Left ventricle myocardium inferior (tissue), 1 donor: ENCODE measurements around the gene CACNA1G. TPM values are rescaled to one million over a fixed set of nuclear protein-coding genes. Genes with fewer than 3 reads are reported as not detected.

Experiments used
- DNase-seq: peaks from one replicate; pipeline ENCODE4 v3.0.0-alpha.2; 2020
- H3K27ac ChIP-seq: fragments of 200-600 bp; replicated peaks from 2 replicates; pipeline ENCODE4 v1.8.0; 2021
- H3K27me3 ChIP-seq: fragments of 200-600 bp; 2 replicates; pipeline ENCODE4 v1.8.0; 2021; ENCODE audit warnings: low read depth
- H3K36me3 ChIP-seq: fragments of 200-600 bp; 2 replicates; pipeline ENCODE4 v1.8.0; 2021
- H3K4me1 ChIP-seq: fragments of 200-600 bp; 2 replicates; pipeline ENCODE4 v1.8.0; 2021
- H3K4me3 ChIP-seq: fragments of 200-600 bp; 2 replicates; pipeline ENCODE4 v1.8.0; 2021; ENCODE audit warnings: mild to moderate bottlenecking, moderate library complexity
- H3K9me3 ChIP-seq: fragments of 200-600 bp; replicated peaks from 2 replicates; pipeline ENCODE4 v1.8.0; 2021
- intact Hi-C: fragments of 100-400 bp; cut with micrococcal nuclease; formaldehyde crosslinking; loops from one replicate; pipeline ENCODE4 v1.11.0; 2022
- total RNA-seq: library from RNA; stranded (reverse); fragmentation: NEBNext Ultra II Directional; extraction: Animal tissue kit (Norgen Biotek cat#: 25700); gene quantifications from one replicate; pipeline ENCODE4 v1.2.1, GENCODE V29; 2021
- TF ChIP-seq, protein P1 (sequence below): fragments of 200-600 bp; IDR thresholded peaks from 2 replicates; pipeline ENCODE4 v1.8.0; 2021; ENCODE audit warnings: antibody characterized with exemption, mild to moderate bottlenecking, borderline replicate concordance
- donor health status: DM: no; HTN: yes; CAD: no; lungs with severe emphysema.

CACNA1G gene
- total RNA-seq, 1 donor from 2014 or later, result 0.58 TPM

DNA sequence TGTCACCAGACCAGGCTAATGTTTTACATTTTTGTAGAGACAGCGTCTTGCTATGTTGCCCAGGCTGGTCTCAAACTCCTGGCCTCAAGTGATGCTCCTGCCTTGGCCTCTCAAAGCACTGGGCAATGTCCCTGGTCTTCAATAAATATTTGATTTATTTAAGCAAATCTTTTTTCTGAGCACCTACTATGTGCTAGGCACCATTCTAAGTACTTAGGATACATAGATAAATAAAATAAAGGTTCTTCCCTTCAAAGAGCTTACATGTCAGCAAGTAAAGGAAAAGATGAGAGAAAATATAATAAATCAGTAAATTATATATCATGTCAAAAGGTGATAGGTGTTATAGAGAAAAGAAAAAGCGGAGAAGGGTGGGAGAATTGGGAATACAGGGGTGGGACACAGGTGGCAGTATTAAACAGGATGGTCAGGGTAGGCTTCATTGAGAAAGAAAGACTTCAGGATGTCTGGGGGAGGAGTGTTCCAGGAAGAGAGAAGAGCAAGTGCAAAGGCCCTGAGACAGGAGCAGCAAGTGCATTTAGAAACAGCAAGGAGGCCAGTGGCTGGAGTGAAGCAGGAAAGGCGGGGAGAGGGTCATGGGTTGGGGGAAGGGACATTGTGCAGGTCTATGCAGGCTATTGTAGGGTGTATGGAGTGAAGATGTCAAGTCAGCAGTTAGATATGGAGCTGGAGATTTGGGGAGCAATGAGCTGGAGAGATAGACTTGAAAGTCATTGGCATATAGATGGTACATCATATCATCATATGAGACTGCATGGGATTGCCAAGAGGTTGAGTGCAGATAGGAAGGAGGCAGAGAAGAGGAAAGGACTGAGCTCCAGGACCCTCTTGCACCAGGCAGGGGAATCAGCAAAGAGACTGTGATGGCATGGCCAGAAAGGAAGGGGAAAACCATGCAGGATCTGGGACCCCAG lies 85.5 kb downstream of the CACNA1G start:
- DNase-seq, result no peak
- no peak overlapping the region for H3K4me3 ChIP-seq
- no peak overlapping the region for H3K27ac ChIP-seq
- no peaks in the 10 kb centered on the region for H3K36me3 ChIP-seq
- H3K27me3 ChIP-seq, result no peaks in the 10 kb centered on the region
- no peaks in the 10 kb centered on the region for H3K9me3 ChIP-seq
- TF ChIP-seq, protein P1, sequence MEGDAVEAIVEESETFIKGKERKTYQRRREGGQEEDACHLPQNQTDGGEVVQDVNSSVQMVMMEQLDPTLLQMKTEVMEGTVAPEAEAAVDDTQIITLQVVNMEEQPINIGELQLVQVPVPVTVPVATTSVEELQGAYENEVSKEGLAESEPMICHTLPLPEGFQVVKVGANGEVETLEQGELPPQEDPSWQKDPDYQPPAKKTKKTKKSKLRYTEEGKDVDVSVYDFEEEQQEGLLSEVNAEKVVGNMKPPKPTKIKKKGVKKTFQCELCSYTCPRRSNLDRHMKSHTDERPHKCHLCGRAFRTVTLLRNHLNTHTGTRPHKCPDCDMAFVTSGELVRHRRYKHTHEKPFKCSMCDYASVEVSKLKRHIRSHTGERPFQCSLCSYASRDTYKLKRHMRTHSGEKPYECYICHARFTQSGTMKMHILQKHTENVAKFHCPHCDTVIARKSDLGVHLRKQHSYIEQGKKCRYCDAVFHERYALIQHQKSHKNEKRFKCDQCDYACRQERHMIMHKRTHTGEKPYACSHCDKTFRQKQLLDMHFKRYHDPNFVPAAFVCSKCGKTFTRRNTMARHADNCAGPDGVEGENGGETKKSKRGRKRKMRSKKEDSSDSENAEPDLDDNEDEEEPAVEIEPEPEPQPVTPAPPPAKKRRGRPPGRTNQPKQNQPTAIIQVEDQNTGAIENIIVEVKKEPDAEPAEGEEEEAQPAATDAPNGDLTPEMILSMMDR, result no peak
- no peaks in the 10 kb centered on the region for H3K4me1 ChIP-seq
- intact Hi-C loops, result no loop called here

DNA sequence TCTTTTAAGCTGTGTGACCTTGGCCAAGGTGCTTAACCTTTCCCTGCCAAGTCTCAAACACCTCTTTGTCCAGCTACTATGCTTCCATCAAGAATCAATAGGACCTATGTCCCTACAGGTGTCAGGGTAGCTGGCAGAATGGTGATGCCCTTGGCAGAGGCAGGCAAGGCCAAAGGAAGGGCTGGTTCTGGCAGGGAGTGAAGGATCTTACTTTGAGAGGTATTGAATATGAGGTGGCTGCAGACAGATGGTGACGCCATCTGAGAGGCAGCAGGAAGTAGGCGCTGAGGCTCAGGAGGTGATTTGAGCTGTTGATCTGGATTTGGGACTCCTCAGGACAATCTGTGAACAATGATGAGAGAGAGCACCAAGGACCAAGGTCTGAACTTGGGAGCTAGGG lies 86.7 kb downstream of the CACNA1G start:
- H3K36me3 ChIP-seq, result no peaks in the 10 kb centered on the region
- H3K27me3 ChIP-seq, result no peaks in the 10 kb centered on the region
- H3K9me3 ChIP-seq, result no peaks in the 10 kb centered on the region
- no peak for DNase-seq
- H3K4me3 ChIP-seq, result no peak overlapping the region
- H3K27ac ChIP-seq, result no peak overlapping the region
- TF ChIP-seq, protein P1, result no peak
- no peaks in the 10 kb centered on the region for H3K4me1 ChIP-seq
- intact Hi-C loops, result no loop called here

DNA sequence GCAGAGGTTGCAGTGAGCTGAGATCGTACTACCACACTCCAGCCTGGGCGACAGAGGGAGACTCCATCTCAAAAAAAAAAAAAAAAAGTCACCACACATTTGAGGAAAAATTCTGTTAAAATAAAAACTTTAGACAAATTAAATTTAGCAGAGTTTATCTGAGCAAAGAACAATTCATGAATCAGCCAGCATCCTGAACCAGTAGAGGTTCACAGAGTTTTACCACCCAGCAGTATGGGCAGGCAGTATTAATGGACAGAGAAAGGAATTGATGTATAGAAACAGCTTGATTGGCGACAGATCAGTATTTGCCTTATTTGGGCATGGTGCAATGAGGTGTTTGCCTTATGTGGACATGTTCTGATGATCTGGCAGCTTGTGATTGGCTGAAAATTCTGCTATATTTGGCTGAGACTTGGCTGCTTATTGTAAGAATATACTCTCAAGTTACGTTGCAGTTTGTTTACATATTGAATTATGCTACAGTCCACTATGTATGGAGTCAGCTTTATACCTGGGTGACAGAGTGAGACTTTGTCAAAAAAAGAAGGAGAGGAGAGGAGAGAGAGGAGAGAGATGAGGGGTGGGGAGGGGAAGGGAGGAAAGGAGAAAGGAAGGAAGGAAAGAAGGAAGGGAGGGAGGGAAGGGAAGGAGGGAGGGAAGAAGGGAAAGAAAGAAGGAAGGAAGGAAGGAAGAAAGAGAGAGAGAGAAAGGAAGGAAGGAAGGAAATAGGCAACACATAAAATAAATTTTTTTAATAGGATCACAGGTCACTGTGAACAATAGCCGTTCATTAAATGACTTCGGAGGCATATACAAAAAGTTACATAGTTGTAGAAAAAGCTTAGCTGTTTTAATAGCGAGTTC lies 88.8 kb downstream of the CACNA1G start:
- Histone ChIP-seq H3K4me1 (no peaks in the 10 kb centered on the region), H3K36me3 (no peaks in the 10 kb centered on the region), H3K27me3 (no peaks in the 10 kb centered on the region), H3K27ac (no peak overlapping the region), H3K4me3 (no peak overlapping the region), H3K9me3 (peaks cover 9% of the 10 kb centered on the region)
- intact Hi-C loops, result no loop called here
- DNase-seq, result no peak
- TF ChIP-seq, protein P1, result no peak

DNA sequence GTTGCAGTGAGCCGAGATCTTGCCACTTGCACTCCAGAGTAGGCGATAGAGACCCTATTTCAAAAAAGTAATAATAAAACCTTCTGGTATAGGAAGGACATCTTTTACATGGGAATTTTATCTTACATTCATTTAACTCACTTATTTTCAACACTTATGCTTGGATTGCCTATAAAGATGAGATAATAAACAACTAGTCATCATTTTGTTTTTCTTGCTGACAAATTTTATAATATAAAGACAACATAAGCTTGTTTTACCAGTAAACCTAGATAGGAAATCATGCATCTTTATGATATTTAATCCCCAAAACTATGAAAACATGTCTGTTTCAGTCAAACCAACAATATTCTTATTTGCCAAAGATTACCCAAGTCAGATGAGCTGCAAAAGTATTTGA lies 91.1 kb downstream of the CACNA1G start:
- TF ChIP-seq, protein P1, result no peak
- intact Hi-C loops, result no loop called here
- no peak overlapping the region for H3K4me3 ChIP-seq
- no peaks in the 10 kb centered on the region for H3K27me3 ChIP-seq
- peaks cover 9% of the 10 kb centered on the region for H3K9me3 ChIP-seq
- H3K4me1 ChIP-seq, result no peaks in the 10 kb centered on the region
- DNase-seq, result no peak
- no peak overlapping the region for H3K27ac ChIP-seq
- no peaks in the 10 kb centered on the region for H3K36me3 ChIP-seq

DNA sequence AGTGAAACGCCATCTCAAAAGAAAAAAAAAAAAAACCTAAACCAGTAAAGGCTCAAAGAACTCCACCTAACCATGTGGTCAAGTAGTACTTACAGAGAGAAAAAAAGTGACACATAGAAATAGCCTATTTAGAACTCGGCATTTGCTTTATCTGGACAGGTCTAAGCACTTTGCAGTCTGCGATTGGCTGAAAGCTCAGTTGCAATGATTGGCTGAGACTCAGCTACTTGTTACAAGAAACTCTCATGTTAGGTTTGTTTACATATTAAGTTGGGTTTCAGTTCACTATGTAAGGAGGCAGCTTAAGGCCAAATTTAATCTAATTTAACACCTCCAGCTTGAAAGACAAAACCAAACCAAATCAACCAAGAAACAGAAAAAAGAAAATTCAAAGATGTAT lies 93.2 kb downstream of the CACNA1G start:
- Histone ChIP-seq H3K4me3 (no peak overlapping the region), H3K27me3 (no peaks in the 10 kb centered on the region), H3K9me3 (peaks cover 9% of the 10 kb centered on the region), H3K27ac (no peak overlapping the region), H3K36me3 (no peaks in the 10 kb centered on the region), H3K4me1 (no peaks in the 10 kb centered on the region)
- intact Hi-C loops, result no loop called here
- TF ChIP-seq, protein P1, result no peak
- DNase-seq, result no peak
